Esophagus (tissue), 2 donors: Measurements from ENCODE around the gene PIEZO2. TPM values are rescaled to one million over a fixed set of nuclear protein-coding genes. Genes with fewer than 3 reads are reported as not detected.
A peak's percentile ranks its signal among the peaks of the same experiment; 100 is the strongest.

Experiments used
- H3K27ac ChIP-seq, 2 donors: one replicate each; pipeline ENCODE4 v1.5.1; 2013; ENCODE audit warnings: low read depth in 2 of 2, mild to moderate bottlenecking in 2 of 2, inconsistent platforms in 1 of 2, low read length in 1 of 2, moderate library complexity in 1 of 2
- H3K27me3 ChIP-seq, 2 donors: one replicate each; pipeline ENCODE4 v1.6.1; 2013; ENCODE audit warnings: low read length in 2 of 2, control low read depth in 1 of 2, mild to moderate bottlenecking in 1 of 2; ENCODE audit not compliant: insufficient read depth in 2 of 2, control insufficient read depth in 1 of 2
- H3K36me3 ChIP-seq, 2 donors: one replicate each; pipeline ENCODE4 v1.6.1; 2013; ENCODE audit warnings: low read length in 1 of 2; ENCODE audit not compliant: control insufficient read depth in 2 of 2, insufficient read depth in 2 of 2
- H3K4me1 ChIP-seq, 2 donors: one replicate each; pipeline ENCODE4 v1.6.1; 2013; ENCODE audit warnings: low read length in 1 of 2; ENCODE audit not compliant: control insufficient read depth in 2 of 2, insufficient read depth in 2 of 2
- H3K4me3 ChIP-seq, 2 donors: one replicate each; pipeline ENCODE4 v1.5.1; 2013; ENCODE audit warnings: low read length in 2 of 2, mild to moderate bottlenecking in 2 of 2, low read depth in 1 of 2, moderate library complexity in 1 of 2
- H3K9me3 ChIP-seq, 2 donors: one replicate each; pipeline ENCODE4 v1.6.1; 2013; ENCODE audit warnings: mild to moderate bottlenecking in 2 of 2, low read depth in 1 of 2, low read length in 1 of 2, moderate library complexity in 1 of 2; ENCODE audit not compliant: control insufficient read depth in 2 of 2, insufficient read depth in 1 of 2
- WGBS, 2 donors: extraction: QIAGEN DNeasy Blood & Tissue Kit; methylation state at CpG; one replicate each; pipeline ENCODE4 v1.1.7; 2013; 5-methylcytosine and 5-hydroxymethylcytosine counted together
- polyA plus RNA-seq, 2 donors: library from polyadenylated mRNA; stranded (reverse); fragments of 200-250 nt; gene quantifications; one replicate each; pipeline ENCODE4 v1.2.3, GENCODE V29; 2013
- donor health status: healthy with polysubstance abuse.
- donor health status: Bipolar disorder and iron deficiency.

Gene PIEZO2
- polyA plus RNA-seq, 2 donors, result 0.37 to 0.66 TPM

GRCh38 chr18:11105463-11105862 is 43.9 kb downstream of the PIEZO2 start:
- Histone ChIP-seq H3K27me3 (no peaks in the 10 kb centered on the region), H3K27ac (no peak overlapping the region), H3K36me3 (no peaks in the 10 kb centered on the region), H3K4me3 (no peak overlapping the region), H3K4me1 (no peaks in the 10 kb centered on the region), H3K9me3 (no peaks in the 10 kb centered on the region)
- WGBS, 2 donors, result 77 to 86% methylated on average over 6 of the region's 6 CpGs

- Histone ChIP-seq H3K27me3 (no peaks in the 10 kb centered on the region), H3K9me3 (no peaks in the 10 kb centered on the region), H3K27ac (no peak overlapping the region), H3K4me1 (no peaks in the 10 kb centered on the region), H3K4me3 (no peak overlapping the region), H3K36me3 (no peaks in the 10 kb centered on the region)
- 65 to 66% methylated on average over 5 of the region's 5 CpGs for WGBS, 2 donors
These were observed 45.1 kb downstream of the PIEZO2 start for GRCh38 chr18:11104307-11104706.

DNA sequence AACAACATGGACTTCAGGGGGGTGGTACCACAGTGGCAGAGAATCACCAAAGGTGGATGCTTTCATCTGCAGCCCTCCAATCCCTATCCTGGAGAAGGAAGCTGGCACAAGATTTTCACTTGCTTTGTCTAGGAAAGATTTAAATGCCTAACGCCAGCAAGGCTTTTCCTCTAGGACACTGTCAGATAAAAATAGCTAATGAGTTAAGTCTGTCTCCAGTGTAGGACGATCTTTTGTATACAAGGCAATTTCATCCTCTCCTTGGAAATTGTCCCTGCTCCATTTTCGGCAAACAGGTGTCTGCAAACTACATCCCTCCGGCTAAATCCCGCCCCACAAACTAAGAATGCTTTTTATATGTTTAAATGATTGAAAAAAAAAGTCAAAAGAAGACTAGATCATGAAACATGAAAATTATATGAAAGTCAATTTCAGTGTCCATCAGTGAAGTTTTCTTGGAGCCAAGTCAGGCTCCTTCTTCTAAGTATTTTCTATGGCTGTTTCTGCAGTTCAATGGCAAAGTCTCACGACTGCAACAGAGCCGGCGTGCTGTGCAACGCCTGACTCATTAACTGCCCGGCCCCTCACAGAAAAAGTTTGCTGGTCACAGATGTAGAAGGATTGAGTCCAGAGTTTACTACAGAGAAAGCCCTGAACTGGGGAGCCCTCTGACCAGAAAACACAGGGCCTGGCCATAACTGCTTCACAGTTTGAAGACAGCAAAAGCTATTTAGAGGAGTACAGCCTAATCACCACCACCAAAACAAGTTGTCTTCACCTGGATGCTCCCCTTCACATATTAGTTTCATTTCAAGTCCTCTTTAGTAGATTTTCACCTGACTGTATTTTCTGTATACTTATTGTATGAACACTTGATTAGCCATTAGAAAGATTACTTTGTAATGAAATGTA is 52.3 kb downstream of the PIEZO2 start:
- Histone ChIP-seq H3K4me1 (no peaks in the 10 kb centered on the region), H3K9me3 (no peaks in the 10 kb centered on the region), H3K4me3 (no peak overlapping the region), H3K36me3 (no peaks in the 10 kb centered on the region), H3K27ac (peak overlapping the region in 1 of 2 donors; percentile 21), H3K27me3 (no peaks in the 10 kb centered on the region)
- 62 to 63% methylated on average over 10 of the region's 10 CpGs for WGBS, 2 donors

DNA sequence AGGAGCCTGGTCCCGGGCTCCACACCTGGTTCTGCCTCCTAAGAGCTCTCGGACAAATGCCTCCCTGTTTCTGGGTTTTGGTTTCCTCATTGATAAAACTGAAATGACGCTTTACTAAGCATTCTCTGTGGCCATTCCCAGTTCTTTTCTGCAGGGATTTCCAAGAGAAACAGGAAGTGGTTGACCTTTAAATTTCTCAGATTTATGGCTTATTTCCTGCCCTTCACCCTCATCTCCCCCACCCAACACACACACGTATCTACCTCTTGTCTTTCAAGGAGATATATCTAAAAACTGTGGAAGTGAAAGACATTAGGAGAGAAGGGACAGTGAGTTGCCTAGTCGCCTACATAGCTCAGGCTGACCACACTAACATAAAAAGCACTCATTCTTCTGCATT is 53.0 kb downstream of the PIEZO2 start:
- Histone ChIP-seq H3K4me1 (no peaks in the 10 kb centered on the region), H3K27ac (peak overlapping the region in 1 of 2 donors; percentile 21)
- WGBS, 2 donors, result 46 to 49% methylated on average over 5 of the region's 5 CpGs

GRCh38 chr18:11095674-11096293 is 53.6 kb downstream of the PIEZO2 start:
- Histone ChIP-seq H3K27ac (no peak overlapping the region), H3K9me3 (no peaks in the 10 kb centered on the region), H3K4me3 (no peak overlapping the region), H3K4me1 (no peaks in the 10 kb centered on the region), H3K36me3 (no peaks in the 10 kb centered on the region), H3K27me3 (no peaks in the 10 kb centered on the region)
- 76% methylated on average over 6 of the region's 6 CpGs for WGBS, 2 donors

More for the DNA sequence above, 53.0 kb downstream of the PIEZO2 start:
- Histone ChIP-seq H3K4me3 (no peak overlapping the region), H3K36me3 (no peaks in the 10 kb centered on the region), H3K9me3 (no peaks in the 10 kb centered on the region), H3K27me3 (no peaks in the 10 kb centered on the region)

DNA sequence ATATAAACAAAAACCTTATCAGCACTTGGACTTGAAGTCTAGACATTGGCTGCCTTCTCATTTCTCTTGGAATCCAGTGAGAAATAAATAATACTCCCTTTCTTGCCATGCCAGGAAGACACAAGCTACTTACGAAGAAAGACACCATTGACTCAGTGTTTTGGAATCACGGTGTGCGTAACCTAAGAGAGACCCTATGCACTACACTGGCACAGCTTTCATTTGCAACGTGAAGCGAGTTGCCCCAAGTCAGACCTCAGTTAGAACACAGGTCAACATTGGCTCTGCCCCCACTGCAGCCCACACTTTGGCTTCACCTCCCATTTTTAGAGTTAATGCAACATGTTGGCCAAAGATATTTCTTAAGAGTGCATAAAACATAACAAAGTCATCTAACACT is 54.2 kb downstream of the PIEZO2 start:
- H3K27ac ChIP-seq, result no peak overlapping the region
- 80 to 86% methylated on average over 5 of the region's 5 CpGs for WGBS, 2 donors
- no peaks in the 10 kb centered on the region for H3K4me1 ChIP-seq
- H3K27me3 ChIP-seq, result no peaks in the 10 kb centered on the region
- H3K4me3 ChIP-seq, result no peak overlapping the region
- H3K36me3 ChIP-seq, result no peaks in the 10 kb centered on the region
- no peaks in the 10 kb centered on the region for H3K9me3 ChIP-seq

DNA sequence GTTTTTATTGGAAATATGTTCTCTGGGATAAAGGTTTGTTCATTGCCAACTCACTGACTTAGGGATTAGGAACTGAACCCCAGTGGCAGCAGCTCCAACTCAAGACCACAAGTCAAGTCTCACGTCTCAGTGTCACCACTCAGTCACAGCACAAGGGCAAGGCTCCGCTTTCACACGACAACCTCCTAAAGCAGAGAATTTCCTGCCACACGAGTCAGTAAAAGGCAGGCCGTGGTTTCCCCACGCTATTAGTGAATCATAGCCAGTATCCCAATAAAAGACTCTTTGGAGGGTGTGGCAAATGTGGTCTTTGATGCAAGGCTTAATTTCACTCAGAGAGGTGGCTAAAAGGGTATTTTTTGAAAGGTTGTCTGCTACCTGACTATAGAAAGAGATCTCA is 57.6 kb downstream of the PIEZO2 start:
- H3K4me3 ChIP-seq, result no peak overlapping the region
- WGBS, 2 donors, result 67 to 69% methylated on average over 6 of the region's 6 CpGs
- no peaks in the 10 kb centered on the region for H3K9me3 ChIP-seq
- no peaks in the 10 kb centered on the region for H3K36me3 ChIP-seq
- H3K4me1 ChIP-seq, result no peaks in the 10 kb centered on the region
- no peak overlapping the region for H3K27ac ChIP-seq
- H3K27me3 ChIP-seq, result no peaks in the 10 kb centered on the region

- Histone ChIP-seq H3K4me1 (no peaks in the 10 kb centered on the region), H3K36me3 (no peaks in the 10 kb centered on the region), H3K9me3 (no peaks in the 10 kb centered on the region), H3K4me3 (no peak overlapping the region), H3K27me3 (no peaks in the 10 kb centered on the region), H3K27ac (no peak overlapping the region)
- 39 to 54% methylated on average over 9 of the region's 9 CpGs for WGBS, 2 donors
These were observed 59.2 kb downstream of the PIEZO2 start for GRCh38 chr18:11089931-11090715.

- no peaks in the 10 kb centered on the region for H3K9me3 ChIP-seq
- H3K27ac ChIP-seq, result no peak overlapping the region
- H3K27me3 ChIP-seq, result no peaks in the 10 kb centered on the region
- H3K4me3 ChIP-seq, result no peak overlapping the region
- no peaks in the 10 kb centered on the region for H3K4me1 ChIP-seq
- 85 to 87% methylated on average over 2 of the region's 2 CpGs for WGBS, 2 donors
- H3K36me3 ChIP-seq, result no peaks in the 10 kb centered on the region
These were observed 68.3 kb downstream of the PIEZO2 start for GRCh38 chr18:11081009-11081532.
